ENCODE results near the gene LECT2. TPM values are rescaled to one million over a fixed set of nuclear protein-coding genes. Genes with fewer than 3 reads are reported as not detected.

Gene LECT2
- total RNA-seq, result not detected in 2 replicates

DNA sequence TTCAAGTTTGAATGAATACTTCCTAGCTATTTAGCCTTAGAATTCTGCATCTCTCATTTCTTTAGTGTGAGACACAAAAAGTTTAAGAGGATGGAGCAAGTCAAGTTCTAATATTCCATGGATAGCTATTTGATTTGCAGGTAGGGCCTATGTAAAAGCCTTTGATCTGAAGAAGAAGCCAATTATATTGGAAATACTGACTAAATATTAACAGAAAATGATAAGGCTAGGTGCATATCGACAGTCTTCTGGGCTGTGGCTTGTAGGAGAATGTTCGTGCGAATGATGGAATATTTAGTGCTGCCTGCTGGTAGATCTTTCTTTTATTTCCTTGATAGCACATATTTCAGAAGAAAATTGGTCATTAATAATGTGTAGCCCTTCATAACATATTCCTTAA, at the start of gene LECT2:
Gene LECT2 (minus strand): TSS at position 85 of the 400 bp plus-strand sequence. CDS start 150 bp downstream, outside the sequence.
- intact Hi-C loops (cut with micrococcal nuclease), result no loop called here

DNA sequence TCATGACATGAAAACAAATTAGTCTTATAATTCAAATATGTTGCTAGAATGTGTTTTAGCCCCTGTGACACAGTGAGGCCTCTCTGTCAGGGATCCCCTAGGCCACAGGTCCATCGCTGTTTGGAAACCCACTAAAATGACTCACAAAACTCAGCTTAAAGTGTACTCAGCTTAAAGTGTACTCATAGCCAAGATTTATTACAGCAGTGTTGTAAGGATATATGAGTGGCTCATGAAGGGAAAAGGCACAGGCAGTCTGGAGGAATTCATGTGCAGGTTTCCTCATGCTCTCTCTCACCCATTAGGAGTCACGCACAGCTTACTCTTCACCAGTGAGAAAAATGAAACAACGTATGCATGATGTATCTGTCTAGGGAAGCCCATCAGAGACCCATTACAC, 49.7 kb upstream of the LECT2 start:
- intact Hi-C loops (cut with micrococcal nuclease), result no loop called here

GRCh38 chr5:136001466-136001981, 46.7 kb upstream of the LECT2 start:
- intact Hi-C loops (cut with micrococcal nuclease), result no loop called here

- intact Hi-C loops (cut with micrococcal nuclease), result no loop called here
These were observed 46.1 kb upstream of the LECT2 start for GRCh38 chr5:136000932-136001331.

DNA sequence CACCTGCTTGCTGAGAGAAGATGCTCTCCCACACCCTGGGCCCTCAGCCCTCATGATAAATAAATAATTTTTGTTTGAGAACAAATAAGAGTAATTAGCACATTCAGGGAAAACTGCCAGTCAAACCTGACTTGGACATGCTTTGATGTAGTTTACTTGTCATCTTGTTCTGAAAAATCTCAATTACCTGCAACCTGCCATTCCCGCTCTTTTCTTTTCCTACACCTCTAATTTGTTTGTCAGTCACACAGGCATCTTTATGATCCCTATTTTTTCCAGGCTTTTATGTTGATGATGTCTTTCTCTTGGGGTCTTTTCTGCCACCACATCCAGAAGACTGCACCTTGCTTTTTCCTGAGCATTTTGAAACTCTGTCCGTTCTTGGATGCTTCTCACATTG, 45.4 kb upstream of the LECT2 start:
- intact Hi-C loops (cut with micrococcal nuclease), result no loop called here

DNA sequence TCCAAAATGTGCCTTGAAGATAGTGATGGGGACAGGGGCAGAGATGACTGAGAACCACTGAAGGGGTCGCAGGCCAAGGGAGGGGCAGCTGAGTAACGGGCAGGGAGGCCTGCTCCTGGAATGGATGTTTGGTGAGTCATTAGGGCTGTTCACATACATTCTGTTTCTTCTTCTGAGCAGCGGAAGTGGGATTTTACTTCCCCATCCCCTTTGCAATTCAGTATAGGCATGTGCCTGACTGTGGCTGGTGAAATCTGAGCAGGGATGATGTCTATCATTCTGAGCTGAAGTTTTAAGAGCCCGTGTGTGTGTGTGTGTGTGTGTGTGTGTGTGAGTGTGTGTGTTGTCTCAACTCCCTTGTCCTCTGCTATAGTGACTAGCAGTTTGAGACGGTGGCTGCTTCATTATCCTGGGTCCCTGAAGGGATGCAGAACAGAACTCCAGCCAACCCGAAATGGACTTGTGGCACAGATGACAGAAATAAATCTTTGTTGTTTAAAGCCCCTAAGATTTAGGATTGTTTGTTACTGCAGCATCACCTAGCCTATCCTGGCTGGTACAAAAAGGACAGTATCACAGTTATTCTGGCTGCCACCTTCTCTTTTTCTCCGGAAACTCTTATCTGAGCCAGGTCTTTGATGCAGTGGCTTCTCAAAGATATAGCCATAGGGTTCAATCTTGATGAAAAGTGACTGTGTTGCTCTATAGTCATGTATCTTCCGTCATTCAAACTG, 44.8 kb upstream of the LECT2 start:
- intact Hi-C loops (cut with micrococcal nuclease), result no loop called here

DNA sequence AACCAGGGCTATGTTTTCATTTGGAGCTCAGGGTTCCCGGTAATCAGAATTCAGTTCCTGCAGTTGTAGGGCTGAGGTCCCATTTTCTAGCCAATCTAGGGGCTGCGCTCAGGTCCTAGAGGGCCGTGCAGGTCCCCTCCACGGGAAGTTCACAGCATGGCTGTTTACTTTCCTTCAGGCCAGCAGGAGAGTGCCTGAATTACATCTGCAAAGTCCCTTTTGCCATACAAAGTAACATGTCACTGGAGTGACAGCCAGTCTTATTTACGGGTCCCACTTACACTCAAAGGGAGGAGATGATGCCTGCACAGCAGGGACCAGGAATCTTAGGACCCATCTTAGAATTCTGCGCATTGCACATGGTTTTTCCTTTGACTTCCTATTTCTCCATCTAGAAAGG, 44.1 kb upstream of the LECT2 start:
- intact Hi-C loops (cut with micrococcal nuclease), result no loop called here

DNA sequence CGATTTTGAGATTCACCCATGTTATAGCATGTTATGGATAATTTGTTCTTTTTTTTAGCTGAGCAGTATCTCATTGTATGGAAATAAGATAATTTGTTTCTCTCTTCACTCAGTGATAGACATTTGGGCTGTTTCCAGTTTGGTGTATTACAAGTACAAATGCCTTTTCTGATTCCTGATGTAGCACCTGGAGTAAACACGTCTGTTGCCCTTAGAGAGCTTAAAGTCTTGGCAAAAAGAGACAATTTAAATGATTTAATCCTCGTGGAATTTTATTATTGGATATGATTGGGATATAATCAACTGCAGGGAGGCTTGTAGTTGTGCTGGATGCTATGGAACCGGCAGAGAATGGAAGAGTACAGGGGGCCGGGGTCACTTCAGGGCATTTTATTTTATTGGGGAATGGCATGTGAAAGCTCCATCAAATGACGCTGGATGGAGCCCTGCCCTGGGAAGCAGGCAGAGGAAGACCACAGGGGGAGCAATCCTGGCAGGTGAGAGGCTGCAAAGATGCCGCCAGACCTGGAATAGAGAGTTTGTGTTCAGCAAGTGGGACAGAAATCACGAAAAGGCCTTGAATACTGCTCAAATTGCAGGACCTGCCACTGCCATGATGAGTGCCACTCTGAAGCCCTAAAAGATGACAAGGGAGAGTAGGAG, 43.0 kb upstream of the LECT2 start:
- intact Hi-C loops (cut with micrococcal nuclease), result no loop called here

GRCh38 chr5:135996611-135997010, 41.8 kb upstream of the LECT2 start:
- intact Hi-C loops (cut with micrococcal nuclease), result no loop called here

DNA sequence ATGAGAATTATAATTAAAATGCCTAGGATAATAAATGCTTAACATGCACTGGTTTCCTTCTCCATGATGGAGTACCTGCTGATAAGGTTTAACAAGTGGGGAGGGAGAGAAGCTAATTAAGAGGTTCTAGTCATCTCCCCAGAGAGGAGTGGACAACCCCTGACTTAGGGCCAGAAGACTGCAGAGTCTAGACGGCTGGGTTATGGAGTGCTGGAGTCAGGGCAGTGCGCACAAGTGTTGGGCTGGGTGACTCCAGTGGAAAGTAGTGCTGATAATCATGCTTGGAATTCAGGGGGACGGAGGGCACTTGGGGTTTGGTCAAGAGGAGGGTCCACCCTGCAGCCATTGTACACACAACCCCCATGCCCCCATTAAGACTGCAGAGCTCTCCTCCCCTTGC, 41.2 kb upstream of the LECT2 start:
- intact Hi-C loops (cut with micrococcal nuclease), result no loop called here

DNA sequence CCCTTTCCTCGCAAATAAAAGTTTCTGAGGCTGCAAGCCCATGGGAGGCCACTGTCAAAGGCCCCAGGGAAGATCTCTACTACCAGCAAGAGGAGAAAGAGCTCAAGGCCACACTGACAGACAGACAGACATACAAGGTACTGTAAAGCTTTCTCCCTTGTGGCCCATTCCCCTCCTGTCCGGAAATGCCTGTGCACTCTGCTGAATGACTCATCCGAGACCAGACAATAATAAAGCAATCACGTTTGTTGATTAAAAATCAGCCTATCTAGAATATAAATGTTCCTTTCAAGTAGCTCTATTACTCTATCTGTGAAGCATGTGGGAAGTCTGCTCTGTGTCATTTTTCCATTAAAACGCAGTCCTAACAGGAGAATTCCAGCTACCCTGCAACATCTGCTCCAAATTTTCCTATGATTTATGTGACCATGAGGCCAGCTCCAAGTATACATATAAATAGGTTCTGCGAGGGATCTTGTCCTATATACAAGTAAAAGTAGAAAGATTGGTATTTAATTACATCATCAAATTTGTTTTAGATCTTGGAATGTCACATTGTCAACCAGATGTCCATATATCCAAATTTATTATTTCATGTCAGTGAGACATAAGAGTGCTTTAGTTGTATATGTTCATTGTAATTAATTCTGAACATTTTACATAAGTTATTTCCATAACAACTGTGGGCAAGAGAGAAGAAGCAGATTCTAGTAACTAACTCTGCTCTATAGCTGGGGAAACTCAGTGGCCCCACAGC, 39.3 kb upstream of the LECT2 start:
- intact Hi-C loops (cut with micrococcal nuclease), result no loop called here

GRCh38 chr5:135993335-135993879, 38.6 kb upstream of the LECT2 start:
- intact Hi-C loops (cut with micrococcal nuclease), result no loop called here

GRCh38 chr5:135991429-135991828, 36.6 kb upstream of the LECT2 start:
- intact Hi-C loops (cut with micrococcal nuclease), result no loop called here

DNA sequence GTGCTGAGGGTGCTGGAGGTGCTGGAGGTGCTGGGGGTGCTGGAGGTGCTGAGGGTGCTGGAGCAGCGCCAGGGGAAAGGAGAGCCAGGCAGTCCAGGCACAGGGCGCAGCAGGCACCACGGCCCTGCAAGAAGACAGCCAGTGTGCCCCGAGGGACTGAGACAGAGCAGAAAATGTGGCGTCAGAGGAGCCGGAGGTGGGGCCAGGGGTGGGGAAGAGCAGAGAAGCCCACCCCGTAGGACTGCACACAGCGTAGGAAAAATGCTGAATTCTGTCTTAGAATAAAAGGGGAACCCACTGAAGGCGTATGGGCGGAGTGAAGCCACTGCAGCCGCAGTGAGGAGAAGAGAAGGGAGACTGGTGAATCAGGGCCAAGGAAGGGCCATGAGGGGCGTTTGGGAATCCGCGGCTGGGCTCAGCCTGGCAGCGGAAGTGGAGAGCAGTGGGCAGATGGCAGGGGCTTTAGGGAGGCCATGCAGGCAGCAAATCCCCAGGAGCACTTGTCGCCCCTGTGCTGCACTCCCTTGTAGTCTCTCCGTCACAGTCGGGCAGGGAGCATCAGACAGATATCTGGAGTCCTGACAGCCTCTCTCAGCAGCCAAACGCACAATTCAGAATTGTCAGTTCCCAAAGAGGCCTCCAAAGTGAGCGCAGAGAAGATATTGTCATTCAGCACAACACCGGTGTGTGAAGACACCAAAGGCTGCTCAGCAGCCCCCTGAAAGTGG, 35.9 kb upstream of the LECT2 start:
- intact Hi-C loops (cut with micrococcal nuclease), result no loop called here

GRCh38 chr5:135989686-135990085, 34.9 kb upstream of the LECT2 start:
- intact Hi-C loops (cut with micrococcal nuclease), result no loop called here

- intact Hi-C loops (cut with micrococcal nuclease), result no loop called here
These were observed 33.8 kb upstream of the LECT2 start for GRCh38 chr5:135988546-135988945.

DNA sequence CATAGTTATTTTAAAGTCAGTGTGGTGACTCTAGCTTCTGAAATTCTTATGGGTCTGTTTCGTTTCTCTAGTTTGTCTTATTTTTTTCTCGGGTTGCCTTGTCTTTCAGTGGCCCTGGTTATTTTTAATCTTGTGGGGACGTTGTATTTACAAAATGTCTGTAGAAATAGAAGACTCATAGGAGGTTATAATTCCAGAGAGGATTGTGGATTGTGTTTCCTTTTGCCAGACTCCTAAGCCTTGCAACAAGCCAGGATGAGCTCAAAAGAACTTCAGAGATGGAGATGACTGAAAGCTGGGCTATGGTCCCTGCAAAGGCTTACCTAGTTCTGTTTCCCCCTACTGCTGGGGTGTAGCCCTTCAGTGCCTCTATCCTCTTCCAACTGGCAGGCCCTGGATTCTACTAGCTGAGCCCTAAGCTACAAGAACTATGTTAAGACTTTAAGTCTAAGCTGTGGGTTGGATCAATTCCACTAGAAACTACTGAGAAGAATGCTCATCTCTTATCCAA, 32.2 kb upstream of the LECT2 start:
- intact Hi-C loops (cut with micrococcal nuclease), result no loop called here

DNA sequence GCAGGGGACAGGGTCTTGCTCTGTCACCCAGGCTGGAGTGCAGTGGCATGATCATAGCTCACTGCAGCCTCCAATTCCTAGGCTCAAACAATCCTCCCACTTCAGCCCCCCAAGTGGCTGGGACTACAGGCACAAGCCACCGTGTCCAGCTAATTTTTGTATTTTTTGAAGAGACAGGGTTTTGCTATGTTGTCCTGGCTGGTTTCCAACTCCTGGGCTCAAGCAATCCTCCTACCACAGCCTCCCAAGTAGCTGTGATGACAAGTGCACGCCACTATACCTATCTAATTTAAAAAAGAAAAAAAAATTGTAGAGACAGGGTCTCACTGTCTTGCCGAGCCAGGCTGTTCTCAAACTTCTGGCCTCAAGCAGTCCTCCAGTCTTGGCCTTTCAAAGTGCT, 31.6 kb upstream of the LECT2 start:
- intact Hi-C loops (cut with micrococcal nuclease), result no loop called here

- intact Hi-C loops (cut with micrococcal nuclease), result no loop called here
These were observed 31.2 kb upstream of the LECT2 start for GRCh38 chr5:135985951-135986350.

GRCh38 chr5:135980620-135981019, 25.8 kb upstream of the LECT2 start:
- intact Hi-C loops (cut with micrococcal nuclease), result no loop called here

DNA sequence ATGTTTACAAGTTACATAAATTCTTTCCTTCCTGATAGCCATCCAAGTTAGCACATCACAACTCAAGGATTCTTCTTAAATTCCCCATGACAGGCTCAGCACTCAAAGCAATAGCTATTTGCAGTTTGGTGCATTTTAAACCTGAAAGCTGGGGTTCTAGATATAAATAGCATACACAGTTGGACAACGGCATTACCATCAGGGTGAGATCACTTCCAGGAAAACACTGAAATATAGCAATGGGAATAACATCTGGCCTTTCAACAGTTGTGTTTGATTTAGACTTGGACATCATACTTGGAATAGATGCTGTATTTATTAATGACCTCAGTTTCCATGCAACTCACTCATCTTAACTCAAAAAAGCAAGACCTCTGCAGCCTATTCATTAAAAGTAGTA, 24.7 kb upstream of the LECT2 start:
- intact Hi-C loops (cut with micrococcal nuclease), result no loop called here

Data from T-helper 2 cell treated with Interferon-gamma antibody and Interleukin-4, amounts not matched to agents 100 ng/mL and 5 ng/mL, for 36 hours (primary cell).